Gastroesophageal sphincter (tissue), 4 donors: ENCODE data around the gene ADAMTS7. TPM values are rescaled to one million over a fixed set of nuclear protein-coding genes. Genes with fewer than 3 reads are reported as not detected.

Source experiments
- ATAC-seq: fragments of 150-250 bp; one replicate; pipeline ENCODE4 v1.9.1; 2016; ENCODE audit warnings: mild to moderate bottlenecking, moderate library complexity
- H3K27ac ChIP-seq, 4 donors: fragments of 200-600 bp; sonication (generic) in 3 of 4; 1 replicate in 3 of 4; 2 replicates in 1 of 4; pipeline ENCODE4 v1.5.1; 2016 to 2019
- H3K27me3 ChIP-seq: fragments of 200-600 bp; sonication (generic); one replicate; pipeline ENCODE4 v1.5.1; 2019
- H3K36me3 ChIP-seq, 2 donors: fragments of 200-600 bp; sonication (generic); one replicate each; pipeline ENCODE4 v1.5.1; 2019; ENCODE audit warnings: control low read depth in 1 of 2
- H3K4me1 ChIP-seq, 3 donors: fragments of 200-600 bp; sonication (generic); 1 replicate in 2 of 3; 2 replicates in 1 of 3; pipeline ENCODE4 v1.5.1; 2016 to 2019; ENCODE audit warnings: control low read depth in 2 of 3
- H3K4me3 ChIP-seq, 2 donors: fragments of 200-600 bp; sonication (generic); one replicate each; pipeline ENCODE4 v1.5.1; 2019; ENCODE audit warnings: mild to moderate bottlenecking in 1 of 2, moderate library complexity in 1 of 2
- H3K9me3 ChIP-seq, 3 donors: fragments of 200-600 bp; sonication (generic); one replicate each; pipeline ENCODE4 v1.5.1; 2017 to 2019; ENCODE audit warnings: control low read depth in 2 of 3
- EP300 ChIP-seq: sonication (generic); formaldehyde crosslinking; IDR thresholded peaks from one replicate; pipeline ENCODE4 v1.6.1; 2017; ENCODE audit warnings: antibody characterized with exemption, mild to moderate bottlenecking
- POLR2A ChIP-seq, 2 donors: fragments of 450-650 bp; IDR thresholded peaks; one replicate each; pipeline ENCODE4 v1.6.1; 2017; ENCODE audit warnings: antibody characterized with exemption in 2 of 2, mild to moderate bottlenecking in 2 of 2, moderate library complexity in 1 of 2
- POLR2AphosphoS5 ChIP-seq: sonication (generic); formaldehyde crosslinking; IDR thresholded peaks from one replicate; pipeline ENCODE4 v1.6.1; 2017; ENCODE audit warnings: antibody characterized with exemption
- WGBS, 2 donors: methylation state at CpG; one replicate each; pipeline ENCODE4 v1.1.5; 2018; ENCODE audit warnings: low coverage in 1 of 2; 5-methylcytosine and 5-hydroxymethylcytosine counted together
- total RNA-seq, 4 donors: library from RNA; depleted of rRNA; stranded (reverse); fragments of >200 nt; gene quantifications; one replicate each; pipeline ENCODE4 v1.1.0, GENCODE V29; 2016
- TF ChIP-seq, protein P1 (sequence below), 4 experiments: fragments of 200-600 bp in 2 of 4; fragments of 450-650 bp in 2 of 4; sonication (generic) in 1 of 4; IDR thresholded peaks; one replicate each; pipeline ENCODE4 v1.5.1; 2017 to 2019; ENCODE audit warnings: antibody characterized with exemption in 4 of 4, mild to moderate bottlenecking in 2 of 4, moderate library complexity in 2 of 4

The ADAMTS7 gene
- total RNA-seq, 4 donors from 2014 or later = 2.6 to 9.7 (median 4.4) TPM

DNA sequence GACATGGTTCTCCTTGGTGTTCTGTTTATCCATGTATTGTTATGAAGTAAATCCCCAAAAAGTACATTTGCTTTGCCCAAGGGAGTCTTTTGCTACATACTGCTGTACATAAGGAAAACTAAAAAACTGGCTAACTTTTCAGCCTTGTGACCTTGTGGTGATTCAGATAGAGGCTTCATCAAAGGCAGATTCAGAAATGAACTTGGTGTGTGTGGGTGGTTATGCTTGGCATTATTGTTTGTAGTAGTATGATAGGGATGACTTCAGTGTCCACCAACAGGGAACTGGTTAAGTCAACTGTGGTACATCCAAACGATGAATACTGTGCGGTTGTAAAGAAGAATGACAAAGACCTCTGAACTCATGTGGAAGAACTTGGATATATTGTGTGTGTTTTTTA, 94.6 kb downstream of the ADAMTS7 start:
- no peak overlapping the region for H3K27ac ChIP-seq
- no peaks in the 10 kb centered on the region for H3K4me1 ChIP-seq
- WGBS, 2 donors = 75 to 86% methylated on average over 2 of the region's 2 CpGs
- H3K27me3 ChIP-seq = peaks cover 22% of the 10 kb centered on the region
- TF ChIP-seq, protein P1, sequence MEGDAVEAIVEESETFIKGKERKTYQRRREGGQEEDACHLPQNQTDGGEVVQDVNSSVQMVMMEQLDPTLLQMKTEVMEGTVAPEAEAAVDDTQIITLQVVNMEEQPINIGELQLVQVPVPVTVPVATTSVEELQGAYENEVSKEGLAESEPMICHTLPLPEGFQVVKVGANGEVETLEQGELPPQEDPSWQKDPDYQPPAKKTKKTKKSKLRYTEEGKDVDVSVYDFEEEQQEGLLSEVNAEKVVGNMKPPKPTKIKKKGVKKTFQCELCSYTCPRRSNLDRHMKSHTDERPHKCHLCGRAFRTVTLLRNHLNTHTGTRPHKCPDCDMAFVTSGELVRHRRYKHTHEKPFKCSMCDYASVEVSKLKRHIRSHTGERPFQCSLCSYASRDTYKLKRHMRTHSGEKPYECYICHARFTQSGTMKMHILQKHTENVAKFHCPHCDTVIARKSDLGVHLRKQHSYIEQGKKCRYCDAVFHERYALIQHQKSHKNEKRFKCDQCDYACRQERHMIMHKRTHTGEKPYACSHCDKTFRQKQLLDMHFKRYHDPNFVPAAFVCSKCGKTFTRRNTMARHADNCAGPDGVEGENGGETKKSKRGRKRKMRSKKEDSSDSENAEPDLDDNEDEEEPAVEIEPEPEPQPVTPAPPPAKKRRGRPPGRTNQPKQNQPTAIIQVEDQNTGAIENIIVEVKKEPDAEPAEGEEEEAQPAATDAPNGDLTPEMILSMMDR (IDR thresholded peaks at IDR 0.05) = no peak
- TF ChIP-seq POLR2A (IDR thresholded peaks at IDR 0.05) (no peak), POLR2AphosphoS5 (no peak), EP300 (no peak)
- ATAC-seq = no peak
- no peaks in the 10 kb centered on the region for H3K9me3 ChIP-seq
- H3K36me3 ChIP-seq = no peaks in the 10 kb centered on the region
- no peak overlapping the region for H3K4me3 ChIP-seq

DNA sequence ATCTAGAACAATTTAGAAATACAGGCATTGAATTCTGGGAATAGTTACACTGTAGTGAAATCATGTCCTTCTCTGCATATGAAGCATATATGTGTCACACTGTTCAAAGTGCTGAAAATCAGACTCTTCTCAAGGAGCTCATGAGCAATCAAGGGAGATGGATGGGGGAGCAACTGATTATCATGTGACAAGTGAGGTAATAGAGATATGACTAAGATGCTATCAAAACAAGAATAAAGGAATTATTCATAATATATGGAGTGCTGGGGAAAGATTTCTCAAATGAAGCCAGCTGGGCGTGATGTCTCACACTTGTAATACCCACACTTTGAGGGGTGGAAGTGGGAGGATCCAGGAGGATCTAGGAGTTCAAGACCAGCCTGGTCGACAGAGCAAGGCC, 95.3 kb downstream of the ADAMTS7 start:
- peaks cover 22% of the 10 kb centered on the region for H3K27me3 ChIP-seq
- H3K36me3 ChIP-seq = no peaks in the 10 kb centered on the region
- H3K4me1 ChIP-seq = no peaks in the 10 kb centered on the region
- no peak overlapping the region for H3K4me3 ChIP-seq
- ATAC-seq = no peak
- no peaks in the 10 kb centered on the region for H3K9me3 ChIP-seq
- WGBS, 2 donors = 67 to 89% methylated on average over 2 of the region's 2 CpGs
- TF ChIP-seq, protein P1 (IDR thresholded peaks at IDR 0.05) = no peak
- no peak for TF ChIP-seq POLR2AphosphoS5
- no peak overlapping the region for H3K27ac ChIP-seq

DNA sequence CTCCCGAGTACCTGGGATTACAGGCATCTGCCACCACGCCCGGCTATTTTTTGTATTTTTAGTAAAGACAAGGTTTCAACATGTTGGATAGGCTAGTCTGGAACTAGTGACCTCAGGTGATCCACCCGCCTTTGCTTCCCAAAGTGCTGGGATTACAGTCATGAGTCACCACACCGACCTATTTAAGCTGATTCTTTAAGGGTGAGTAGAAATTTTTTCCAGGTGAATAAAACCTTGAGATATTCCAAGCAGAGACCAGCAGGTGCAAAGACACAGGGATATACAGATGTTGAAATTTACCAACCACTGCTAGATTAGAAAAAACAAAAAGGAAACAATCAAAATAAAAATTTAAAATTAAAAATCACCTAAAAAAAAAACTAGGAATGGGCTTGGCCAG, 95.8 kb downstream of the ADAMTS7 start:
- 97% methylated on average over 5 of the region's 5 CpGs; no CpG with 5 or more reads in 1 of the 2 donors for WGBS, 2 donors
- TF ChIP-seq, protein P1 (IDR thresholded peaks at IDR 0.05) = no peak
- TF ChIP-seq POLR2A (IDR thresholded peaks at IDR 0.05) = no peak
- TF ChIP-seq POLR2AphosphoS5 = no peak
- TF ChIP-seq EP300 = no peak
- H3K4me1 ChIP-seq = no peaks in the 10 kb centered on the region

DNA sequence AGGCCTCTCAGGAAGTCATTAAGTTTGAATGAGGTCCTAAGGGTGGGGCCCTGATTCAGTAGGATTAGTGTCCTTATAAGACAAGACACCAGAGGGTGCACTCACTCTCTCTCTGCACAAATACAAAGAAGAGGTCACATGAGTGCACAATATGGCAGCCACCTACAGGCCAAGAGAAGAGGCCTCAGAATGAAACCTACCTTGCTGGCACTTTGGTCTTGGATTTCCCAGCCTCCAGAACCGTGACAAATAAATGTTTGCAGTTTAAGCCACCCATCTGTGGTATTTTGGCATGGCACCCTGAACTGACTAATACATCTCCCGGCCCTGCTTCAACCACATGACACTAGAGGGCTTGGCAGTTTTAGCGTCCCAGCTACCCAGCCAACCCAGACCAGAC, 96.4 kb downstream of the ADAMTS7 start:
- TF ChIP-seq EP300 (no peak), POLR2AphosphoS5 (no peak), POLR2A (IDR thresholded peaks at IDR 0.05) (no peak)
- TF ChIP-seq, protein P1 (IDR thresholded peaks at IDR 0.05) = no peak

More for the DNA sequence above, 95.8 kb downstream of the ADAMTS7 start:
- no peak overlapping the region for H3K27ac ChIP-seq
- no peak overlapping the region for H3K4me3 ChIP-seq
- no peaks in the 10 kb centered on the region for H3K36me3 ChIP-seq
- peaks cover 22% of the 10 kb centered on the region for H3K27me3 ChIP-seq
- no peaks in the 10 kb centered on the region for H3K9me3 ChIP-seq
- no peak for ATAC-seq

DNA sequence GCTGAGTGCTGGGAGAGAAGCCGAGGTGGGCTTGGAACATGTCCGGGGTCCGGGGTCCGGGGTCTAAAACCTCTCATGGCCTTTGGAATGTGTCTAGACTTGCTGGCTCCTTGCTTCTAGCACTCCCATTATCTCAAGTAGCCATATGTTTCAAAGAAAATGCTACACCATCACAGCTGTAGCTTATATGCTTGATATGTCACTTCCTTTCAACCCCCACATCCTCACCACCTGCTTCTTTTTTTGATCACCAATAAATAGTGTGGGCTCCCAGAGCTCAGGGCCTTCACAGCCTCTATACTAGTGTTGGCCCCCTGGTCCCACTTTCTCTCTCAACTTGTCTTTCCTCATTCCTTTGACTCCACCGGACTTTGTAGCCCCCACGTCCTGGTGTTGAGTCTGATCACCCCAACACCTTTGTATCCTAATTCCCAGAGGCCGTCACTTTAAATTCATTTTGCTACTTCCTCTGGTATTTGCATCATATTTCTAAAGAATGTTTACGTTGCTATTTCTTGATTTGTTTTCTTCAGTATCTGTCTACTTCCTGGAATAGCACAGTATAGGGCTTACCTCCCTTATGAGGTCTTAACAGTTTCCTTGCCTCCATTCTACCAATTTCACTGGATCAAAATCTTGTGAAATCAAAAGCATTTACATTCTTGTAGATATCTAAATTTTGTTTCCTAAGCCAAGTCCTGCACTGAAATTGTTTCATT, 98.3 kb downstream of the ADAMTS7 start:
- WGBS, 2 donors = 76 to 79% methylated on average over 8 of the region's 8 CpGs
- Histone ChIP-seq H3K27me3 (peaks cover 9% of the 10 kb centered on the region), H3K36me3 (no peaks in the 10 kb centered on the region), H3K4me1 (peaks cover 0 to 10% (median 0%) of the 10 kb centered on the region in 3 donors), H3K9me3 (no peaks in the 10 kb centered on the region), H3K27ac (no peak overlapping the region), H3K4me3 (no peak overlapping the region)
- no peak for ATAC-seq
- no peak for TF ChIP-seq EP300
- no peak for TF ChIP-seq POLR2A (IDR thresholded peaks at IDR 0.05)
- TF ChIP-seq, protein P1 (IDR thresholded peaks at IDR 0.05) = no peak
- TF ChIP-seq POLR2AphosphoS5 = no peak

More for the DNA sequence above, 96.4 kb downstream of the ADAMTS7 start:
- H3K4me3 ChIP-seq = no peak overlapping the region
- H3K27ac ChIP-seq = no peak overlapping the region
- no peak for ATAC-seq
- H3K9me3 ChIP-seq = no peaks in the 10 kb centered on the region
- no peaks in the 10 kb centered on the region for H3K4me1 ChIP-seq
- peaks cover 19% of the 10 kb centered on the region for H3K27me3 ChIP-seq
- WGBS, 2 donors = 50 to 100% methylated on average over 1 to 3 of the region's 3 CpGs
- H3K36me3 ChIP-seq = no peaks in the 10 kb centered on the region
